NB4 (cell line): Measurements from ENCODE around the gene TOM1L2.

Source experiments
- MYC ChIP-seq: IDR thresholded peaks from 2 replicates; pipeline ENCODE4 v1.6.1; 2011; ENCODE audit warnings: low read depth, low read length
- POLR2A ChIP-seq: IDR thresholded peaks from 2 replicates; pipeline ENCODE4 v1.6.1; 2011; ENCODE audit warnings: mild to moderate bottlenecking; ENCODE audit not compliant: insufficient read length; ENCODE audit errors: extremely low read depth
- TF ChIP-seq, protein P1 (sequence below): IDR thresholded peaks from one replicate; pipeline ENCODE4 v1.5.1; 2012; ENCODE audit warnings: low read depth, low read length
- TF ChIP-seq, protein P2 (sequence below): IDR thresholded peaks from 2 replicates; pipeline ENCODE4 v1.6.1; 2011; ENCODE audit warnings: low read depth, low read length

GRCh38 chr17:17871913-17872312, 100.3 kb downstream of the TOM1L2 start:
- TF ChIP-seq POLR2A (no peak), MYC (no peak)
- TF ChIP-seq, protein P1, sequence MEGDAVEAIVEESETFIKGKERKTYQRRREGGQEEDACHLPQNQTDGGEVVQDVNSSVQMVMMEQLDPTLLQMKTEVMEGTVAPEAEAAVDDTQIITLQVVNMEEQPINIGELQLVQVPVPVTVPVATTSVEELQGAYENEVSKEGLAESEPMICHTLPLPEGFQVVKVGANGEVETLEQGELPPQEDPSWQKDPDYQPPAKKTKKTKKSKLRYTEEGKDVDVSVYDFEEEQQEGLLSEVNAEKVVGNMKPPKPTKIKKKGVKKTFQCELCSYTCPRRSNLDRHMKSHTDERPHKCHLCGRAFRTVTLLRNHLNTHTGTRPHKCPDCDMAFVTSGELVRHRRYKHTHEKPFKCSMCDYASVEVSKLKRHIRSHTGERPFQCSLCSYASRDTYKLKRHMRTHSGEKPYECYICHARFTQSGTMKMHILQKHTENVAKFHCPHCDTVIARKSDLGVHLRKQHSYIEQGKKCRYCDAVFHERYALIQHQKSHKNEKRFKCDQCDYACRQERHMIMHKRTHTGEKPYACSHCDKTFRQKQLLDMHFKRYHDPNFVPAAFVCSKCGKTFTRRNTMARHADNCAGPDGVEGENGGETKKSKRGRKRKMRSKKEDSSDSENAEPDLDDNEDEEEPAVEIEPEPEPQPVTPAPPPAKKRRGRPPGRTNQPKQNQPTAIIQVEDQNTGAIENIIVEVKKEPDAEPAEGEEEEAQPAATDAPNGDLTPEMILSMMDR, result no peak
- TF ChIP-seq, protein P2, sequence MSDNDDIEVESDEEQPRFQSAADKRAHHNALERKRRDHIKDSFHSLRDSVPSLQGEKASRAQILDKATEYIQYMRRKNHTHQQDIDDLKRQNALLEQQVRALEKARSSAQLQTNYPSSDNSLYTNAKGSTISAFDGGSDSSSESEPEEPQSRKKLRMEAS, result no peak
